Body of pancreas (tissue), 4 donors: ENCODE measurements around the gene KANK4. TPM values are rescaled to one million over a fixed set of nuclear protein-coding genes. Genes with fewer than 3 reads are reported as not detected.

Experiments used
- ATAC-seq: fragments of 150-250 bp; one replicate; pipeline ENCODE4 v1.9.1; 2016
- DNase-seq, 4 donors: peaks; one replicate each; pipeline ENCODE4 v3.0.0-alpha.2; 2019
- H3K27ac ChIP-seq, 4 donors: fragments of 200-600 bp; sonication (generic); 1 replicate in 3 of 4; 2 replicates in 1 of 4; pipeline versions ENCODE4 v1.5.1 to v1.6.1; 2016 to 2019; ENCODE audit warnings: mild to moderate bottlenecking in 1 of 4, mixed read lengths in 1 of 4, moderate library complexity in 1 of 4
- H3K27me3 ChIP-seq, 2 donors: fragments of 200-600 bp; sonication (generic); one replicate each; pipeline ENCODE4 v1.6.0; 2016; ENCODE audit warnings: mild to moderate bottlenecking in 1 of 2
- H3K36me3 ChIP-seq, 2 donors: fragments of 200-600 bp; sonication (generic); replicated peaks in 1 of 2; 2 replicates each; pipeline ENCODE4 v1.5.1; 2016; ENCODE audit warnings: low read depth in 2 of 2; ENCODE audit not compliant: insufficient read depth in 1 of 2
- H3K4me1 ChIP-seq: fragments of 200-600 bp; sonication (generic); one replicate; pipeline ENCODE4 v1.6.0; 2016
- H3K4me3 ChIP-seq, 2 donors: fragments of 200-600 bp; sonication (generic); 1 replicate in 1 of 2; 2 replicates in 1 of 2; pipeline ENCODE4 v1.5.1; 2016 to 2019
- H3K9me3 ChIP-seq, 3 donors: fragments of 200-600 bp; sonication (generic); 1 replicate in 2 of 3; 2 replicates in 1 of 3; pipeline ENCODE4 v1.5.1; 2016
- CTCF ChIP-seq, 7 experiments: fragments of 450-650 bp in 4 of 7; fragments of 200-600 bp in 3 of 7; sonication (generic) in 3 of 7; IDR thresholded peaks; one replicate each; pipeline ENCODE4 v1.5.1; 2016 to 2019; ENCODE audit warnings: antibody characterized with exemption in 7 of 7
- POLR2A ChIP-seq, 3 donors: fragments of 450-650 bp; IDR thresholded peaks; one replicate each; pipeline ENCODE4 v1.6.1; 2016; ENCODE audit warnings: antibody characterized with exemption in 3 of 3, mild to moderate bottlenecking in 2 of 3
- WGBS, 2 donors: methylation state at CpG; one replicate each; pipeline ENCODE4 v1.1.5; 2017; 5-methylcytosine and 5-hydroxymethylcytosine counted together
- intact Hi-C: fragments of 100-400 bp; cut with DNase I; formaldehyde crosslinking; loops from one replicate; pipeline ENCODE4 v1.15.1; 2023
- total RNA-seq, 2 donors: library from RNA; depleted of rRNA; stranded (reverse); fragments of >200 nt; gene quantifications; one replicate each; pipeline ENCODE4 v1.1.0, GENCODE V29; 2016

Gene KANK4
- total RNA-seq, 2 donors from 2014 or later = 9.1 to 23.7 TPM

- Histone ChIP-seq H3K4me3 (no peak overlapping the region), H3K36me3 (no peaks in the 10 kb centered on the region), H3K27me3 (no peaks in the 10 kb centered on the region), H3K27ac (peak overlapping the region; percentile 72 to 81 (median 78)), H3K9me3 (no peaks in the 10 kb centered on the region), H3K4me1 (peaks cover 75% of the 10 kb centered on the region)
- intact Hi-C loops = no loop called here
- peak; percentile 87 for ATAC-seq
- 27 to 40% methylated on average over 7 of the region's 7 CpGs for WGBS, 2 donors
- no peak for TF ChIP-seq POLR2A (IDR thresholded peaks at IDR 0.05)
- TF ChIP-seq CTCF (IDR thresholded peaks at IDR 0.05) = no peak
- DNase-seq = peak in 3 of 4 donors; percentile 54 to 67 (median 56)
Observed at GRCh38 chr1:62304975-62305374, 14.3 kb downstream of the KANK4 start.

- TF ChIP-seq POLR2A (IDR thresholded peaks at IDR 0.05) = no peak
- no peak for TF ChIP-seq CTCF (IDR thresholded peaks at IDR 0.05)
- no peaks in the 10 kb centered on the region for H3K36me3 ChIP-seq
- WGBS, 2 donors = 43 to 44% methylated on average over 7 of the region's 7 CpGs
Observed at GRCh38 chr1:62304515-62304914, 14.7 kb downstream of the KANK4 start.

GRCh38 chr1:62301726-62302390 is 17.4 kb downstream of the KANK4 start:
- Histone ChIP-seq H3K27me3 (no peaks in the 10 kb centered on the region), H3K36me3 (no peaks in the 10 kb centered on the region), H3K4me1 (peaks cover 64% of the 10 kb centered on the region), H3K27ac (peak overlapping the region in 2 of 4 donors; percentile 53 to 57), H3K9me3 (no peaks in the 10 kb centered on the region), H3K4me3 (no peak overlapping the region)
- TF ChIP-seq POLR2A (IDR thresholded peaks at IDR 0.05) (no peak), CTCF (IDR thresholded peaks at IDR 0.05) (no peak)
- 78 to 81% methylated on average over 8 of the region's 8 CpGs for WGBS, 2 donors
- DNase-seq = no peak
- intact Hi-C loops = no loop called here
- no peak for ATAC-seq

More at GRCh38 chr1:62304515-62304914, 14.7 kb downstream of the KANK4 start:
- Histone ChIP-seq H3K4me1 (peaks cover 75% of the 10 kb centered on the region), H3K9me3 (no peaks in the 10 kb centered on the region), H3K27me3 (no peaks in the 10 kb centered on the region), H3K27ac (peak overlapping the region; percentile 72 to 81 (median 78)), H3K4me3 (no peak overlapping the region)
- ATAC-seq = peak; percentile 24
- intact Hi-C loops = no loop called here
- peak in 1 of 4 donors; percentile 44 for DNase-seq

DNA sequence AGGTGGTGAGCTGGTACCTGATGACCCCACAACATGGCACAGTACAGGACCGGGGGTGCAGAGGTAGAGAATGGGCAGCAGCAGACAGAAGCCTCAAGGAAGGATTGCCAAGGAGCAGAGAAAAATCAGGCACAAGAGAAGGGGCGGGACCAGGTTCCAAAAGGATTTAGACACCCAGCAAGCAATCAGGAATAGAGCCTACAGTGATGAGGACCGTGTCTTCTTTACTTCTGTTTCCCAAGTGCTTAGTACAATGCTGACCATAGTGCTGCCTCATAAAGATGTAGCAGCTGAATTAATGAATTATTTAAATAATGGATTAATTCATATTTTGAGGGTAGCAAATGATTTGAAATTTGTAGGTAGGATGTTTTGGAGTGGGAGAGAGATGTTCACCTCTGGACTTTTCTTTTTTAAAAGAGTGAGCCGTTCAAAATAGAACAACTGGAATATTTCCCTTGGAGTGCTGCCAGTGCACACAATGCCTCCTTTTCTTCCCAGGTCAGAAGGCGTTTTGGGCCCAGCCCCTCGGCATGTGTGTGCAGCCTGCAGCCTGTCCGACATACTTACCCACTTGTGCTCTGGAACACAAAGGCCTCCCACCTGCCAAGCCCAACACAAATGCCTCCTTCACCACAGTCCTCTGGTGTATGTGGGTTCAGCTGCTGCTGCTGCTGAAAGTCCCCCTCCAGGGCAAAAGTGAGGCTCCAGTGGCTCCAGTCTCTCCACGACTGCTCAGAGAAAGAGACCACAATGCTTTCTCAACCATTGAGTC is 19.6 kb downstream of the KANK4 start:
- no peaks in the 10 kb centered on the region for H3K27me3 ChIP-seq
- no peak for TF ChIP-seq CTCF (IDR thresholded peaks at IDR 0.05)
- no peak for TF ChIP-seq POLR2A (IDR thresholded peaks at IDR 0.05)
- no peak overlapping the region for H3K4me3 ChIP-seq
- peak; percentile 72 to 85 (median 84) for DNase-seq
- WGBS, 2 donors = 38 to 43% methylated on average over 8 of the region's 8 CpGs
- H3K36me3 ChIP-seq = no peaks in the 10 kb centered on the region
- peaks cover 56% of the 10 kb centered on the region for H3K4me1 ChIP-seq
- no peaks in the 10 kb centered on the region for H3K9me3 ChIP-seq
- peak overlapping the region; percentile 39 to 57 (median 54) for H3K27ac ChIP-seq
- peak; percentile 75 for ATAC-seq
- intact Hi-C loops = no loop called here
